Measurements from ENCODE around the gene PLEKHG4B. TPM values are rescaled to one million over a fixed set of nuclear protein-coding genes. Genes with fewer than 3 reads are reported as not detected.

PLEKHG4B gene
- total RNA-seq, 1 experiment from 2014 or later: 0.02 TPM

- Histone ChIP-seq H3K9me3 (ENCODE audit: control insufficient read depth in 1 of 2, insufficient read depth in 1 of 2, low read depth in 1 of 2, low read length in 2 of 2) (no peaks in the 10 kb centered on the region), H2AFZ (ENCODE audit: low read depth, low read length, poor library complexity, severe bottlenecking) (no peak overlapping the region), H3K79me2 (ENCODE audit: insufficient read depth, low read length) (no peaks in the 10 kb centered on the region), H3K36me3 (ENCODE audit: control insufficient read depth in 1 of 2, insufficient read depth in 2 of 2, low read length in 2 of 2) (no peaks in the 10 kb centered on the region), H4K20me1 (ENCODE audit: insufficient read depth) (no peaks in the 10 kb centered on the region), H3K4me2 (ENCODE audit: low read length) (no peak overlapping the region), H3K4me3 (replicated peaks in 1 of 2; ENCODE audit: low read depth in 1 of 2, low read length in 2 of 2) (no peak overlapping the region), H3K27me3 (ENCODE audit: insufficient read depth, low read length) (no peaks in the 10 kb centered on the region), H3K4me1 (ENCODE audit: control insufficient read depth in 1 of 2, insufficient read depth in 2 of 2, low read length in 2 of 2) (no peaks in the 10 kb centered on the region), H3K27ac (ENCODE audit: low read depth, low read length) (no peak overlapping the region), H3K9ac (ENCODE audit: low read length) (no peak overlapping the region), H3K9me2 (ENCODE audit: insufficient read depth) (no peaks in the 10 kb centered on the region)
- no peak for TF ChIP-seq CTCF (IDR thresholded peaks at IDR 0.05 in 2 of 3, conservative IDR thresholded peaks at IDR 0.05 in 1 of 3; ENCODE audit: borderline replicate concordance in 1 of 3, insufficient read depth in 1 of 3, low read depth in 2 of 3, low read length in 2 of 3)
- no peak for TF ChIP-seq ZFX (IDR thresholded peaks at IDR 0.05)
- TF ChIP-seq POLR2A (IDR thresholded peaks at IDR 0.05; ENCODE audit: borderline replicate concordance, extremely low read depth, insufficient read depth, insufficient read length): no peak
- TF ChIP-seq REST (IDR thresholded peaks at IDR 0.05; ENCODE audit: low read depth): no peak
- no peak for TF ChIP-seq EZH2 (IDR thresholded peaks at IDR 0.05)
- TF ChIP-seq TCF7L2 (IDR thresholded peaks at IDR 0.05; ENCODE audit: borderline replicate concordance, extremely low read depth, insufficient read depth, insufficient read length): no peak
- TF ChIP-seq EZH2phosphoT487 (IDR thresholded peaks at IDR 0.05; ENCODE audit: borderline replicate concordance): no peak
- no peak for TF ChIP-seq POLR2AphosphoS5 (IDR thresholded peaks at IDR 0.05; ENCODE audit: low read depth, low read length)
- TF ChIP-seq SP1 (IDR thresholded peaks at IDR 0.05; ENCODE audit: low read depth): no peak
- no peak for TF ChIP-seq CBX3 (IDR thresholded peaks at IDR 0.05; ENCODE audit: low read depth)
- TF ChIP-seq ZBTB33 (IDR thresholded peaks at IDR 0.05; ENCODE audit: extremely low read depth, insufficient replicate concordance, low read length): no peak
- no peak for TF ChIP-seq YY1 (IDR thresholded peaks at IDR 0.05; ENCODE audit: extremely low read depth, insufficient replicate concordance, low read depth, low read length)
- TF ChIP-seq ZNF274 (IDR thresholded peaks at IDR 0.05; ENCODE audit: low read depth, low read length): no peak
- ChIA-PET POLR2A (no interaction called here), CTCF (no interaction called here), RAD21 (ENCODE audit: low non-redundant PET in 1 of 2, low total read pairs in 2 of 2, uncharacterized antibody in 2 of 2, unreplicated experiment in 2 of 2) (no interaction called here)
- no peak for DNase-seq (ENCODE audit: low read depth, low spot score)
- intact Hi-C loops (cut with micrococcal nuclease): no loop called here
- BruUV-seq (replicated peaks): no TSS peak
- no peak for ATAC-seq
Observed at GRCh38 chr5:158807-159447, 67.0 kb downstream of the PLEKHG4B start.

Data from HCT116 (cell line).